HEK293 (cell line): ENCODE measurements around the gene GAREM1.

ENCODE experiments used
- KLF1 ChIP-seq: fragments of 450-650 bp; formaldehyde crosslinking; IDR thresholded peaks from 2 replicates; pipeline ENCODE4 v1.5.1; 2016; ENCODE audit warnings: missing biosample characterization, missing genetic modification characterization
- TF ChIP-seq, protein P1 (sequence below): fragments of 450-650 bp; IDR thresholded peaks from 2 replicates; pipeline ENCODE4 v1.5.1; 2018; ENCODE audit warnings: missing biosample characterization, missing genetic modification characterization
- TF ChIP-seq, protein P2 (sequence below): fragments of 450-650 bp; formaldehyde crosslinking; IDR thresholded peaks from 2 replicates; pipeline ENCODE4 v1.5.1; 2017; ENCODE audit warnings: missing biosample characterization, missing genetic modification characterization
- TF ChIP-seq, protein P3 (sequence below): fragments of 450-650 bp; formaldehyde crosslinking; IDR thresholded peaks from 2 replicates; pipeline ENCODE4 v1.5.1; 2016; ENCODE audit warnings: missing biosample characterization, missing genetic modification characterization
- TF ChIP-seq, protein P4 (sequence below): fragments of 450-650 bp; formaldehyde crosslinking; IDR thresholded peaks from 2 replicates; pipeline ENCODE4 v1.5.1; 2016; ENCODE audit warnings: missing biosample characterization, missing genetic modification characterization

DNA sequence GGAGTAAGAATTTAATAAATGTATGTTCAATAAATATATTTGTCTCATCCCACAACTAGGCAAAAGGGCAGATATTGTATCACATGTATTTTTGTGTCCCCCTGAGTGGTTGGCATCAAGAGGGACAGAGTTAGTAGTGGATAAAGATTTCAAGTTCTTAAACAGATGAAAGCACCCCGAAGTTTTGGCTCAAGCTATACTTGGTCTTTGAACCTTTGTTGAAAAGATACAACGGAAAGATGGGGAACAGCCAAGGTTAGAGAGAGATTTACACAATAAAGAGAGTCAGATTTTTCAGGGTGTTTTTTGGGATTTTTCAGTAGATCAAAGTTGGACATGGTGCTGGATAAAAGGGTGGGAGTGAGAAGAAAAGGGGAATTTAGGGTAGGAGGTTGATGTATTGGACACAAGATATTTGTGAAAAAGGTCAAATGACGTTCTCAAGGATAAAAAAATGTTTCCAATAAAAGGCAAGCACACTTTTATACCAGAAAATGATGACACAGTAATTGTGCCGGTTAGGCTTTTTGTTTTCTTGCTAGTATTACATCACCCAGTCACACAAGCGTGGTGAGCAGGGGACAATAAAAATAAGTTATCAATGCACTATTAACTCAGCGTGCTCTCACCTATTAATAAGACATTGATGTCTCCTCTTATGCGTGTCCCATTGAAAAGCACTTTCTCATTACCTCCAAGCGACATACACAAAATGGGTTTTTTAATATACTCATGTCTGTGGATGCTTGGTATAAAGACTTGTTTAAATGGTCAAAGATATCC, 221.3 kb downstream of the GAREM1 start:
- TF ChIP-seq, protein P1, sequence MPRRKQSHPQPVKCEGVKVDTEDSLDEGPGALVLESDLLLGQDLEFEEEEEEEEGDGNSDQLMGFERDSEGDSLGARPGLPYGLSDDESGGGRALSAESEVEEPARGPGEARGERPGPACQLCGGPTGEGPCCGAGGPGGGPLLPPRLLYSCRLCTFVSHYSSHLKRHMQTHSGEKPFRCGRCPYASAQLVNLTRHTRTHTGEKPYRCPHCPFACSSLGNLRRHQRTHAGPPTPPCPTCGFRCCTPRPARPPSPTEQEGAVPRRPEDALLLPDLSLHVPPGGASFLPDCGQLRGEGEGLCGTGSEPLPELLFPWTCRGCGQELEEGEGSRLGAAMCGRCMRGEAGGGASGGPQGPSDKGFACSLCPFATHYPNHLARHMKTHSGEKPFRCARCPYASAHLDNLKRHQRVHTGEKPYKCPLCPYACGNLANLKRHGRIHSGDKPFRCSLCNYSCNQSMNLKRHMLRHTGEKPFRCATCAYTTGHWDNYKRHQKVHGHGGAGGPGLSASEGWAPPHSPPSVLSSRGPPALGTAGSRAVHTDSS (tag by site-specific recombination) = no peak
- TF ChIP-seq, protein P2, sequence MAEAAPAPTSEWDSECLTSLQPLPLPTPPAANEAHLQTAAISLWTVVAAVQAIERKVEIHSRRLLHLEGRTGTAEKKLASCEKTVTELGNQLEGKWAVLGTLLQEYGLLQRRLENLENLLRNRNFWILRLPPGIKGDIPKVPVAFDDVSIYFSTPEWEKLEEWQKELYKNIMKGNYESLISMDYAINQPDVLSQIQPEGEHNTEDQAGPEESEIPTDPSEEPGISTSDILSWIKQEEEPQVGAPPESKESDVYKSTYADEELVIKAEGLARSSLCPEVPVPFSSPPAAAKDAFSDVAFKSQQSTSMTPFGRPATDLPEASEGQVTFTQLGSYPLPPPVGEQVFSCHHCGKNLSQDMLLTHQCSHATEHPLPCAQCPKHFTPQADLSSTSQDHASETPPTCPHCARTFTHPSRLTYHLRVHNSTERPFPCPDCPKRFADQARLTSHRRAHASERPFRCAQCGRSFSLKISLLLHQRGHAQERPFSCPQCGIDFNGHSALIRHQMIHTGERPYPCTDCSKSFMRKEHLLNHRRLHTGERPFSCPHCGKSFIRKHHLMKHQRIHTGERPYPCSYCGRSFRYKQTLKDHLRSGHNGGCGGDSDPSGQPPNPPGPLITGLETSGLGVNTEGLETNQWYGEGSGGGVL (tag by site-specific recombination) = no peak
- no peak for TF ChIP-seq KLF1 (tag by site-specific recombination)
- TF ChIP-seq, protein P3, sequence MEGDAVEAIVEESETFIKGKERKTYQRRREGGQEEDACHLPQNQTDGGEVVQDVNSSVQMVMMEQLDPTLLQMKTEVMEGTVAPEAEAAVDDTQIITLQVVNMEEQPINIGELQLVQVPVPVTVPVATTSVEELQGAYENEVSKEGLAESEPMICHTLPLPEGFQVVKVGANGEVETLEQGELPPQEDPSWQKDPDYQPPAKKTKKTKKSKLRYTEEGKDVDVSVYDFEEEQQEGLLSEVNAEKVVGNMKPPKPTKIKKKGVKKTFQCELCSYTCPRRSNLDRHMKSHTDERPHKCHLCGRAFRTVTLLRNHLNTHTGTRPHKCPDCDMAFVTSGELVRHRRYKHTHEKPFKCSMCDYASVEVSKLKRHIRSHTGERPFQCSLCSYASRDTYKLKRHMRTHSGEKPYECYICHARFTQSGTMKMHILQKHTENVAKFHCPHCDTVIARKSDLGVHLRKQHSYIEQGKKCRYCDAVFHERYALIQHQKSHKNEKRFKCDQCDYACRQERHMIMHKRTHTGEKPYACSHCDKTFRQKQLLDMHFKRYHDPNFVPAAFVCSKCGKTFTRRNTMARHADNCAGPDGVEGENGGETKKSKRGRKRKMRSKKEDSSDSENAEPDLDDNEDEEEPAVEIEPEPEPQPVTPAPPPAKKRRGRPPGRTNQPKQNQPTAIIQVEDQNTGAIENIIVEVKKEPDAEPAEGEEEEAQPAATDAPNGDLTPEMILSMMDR = no peak
- TF ChIP-seq, protein P4, sequence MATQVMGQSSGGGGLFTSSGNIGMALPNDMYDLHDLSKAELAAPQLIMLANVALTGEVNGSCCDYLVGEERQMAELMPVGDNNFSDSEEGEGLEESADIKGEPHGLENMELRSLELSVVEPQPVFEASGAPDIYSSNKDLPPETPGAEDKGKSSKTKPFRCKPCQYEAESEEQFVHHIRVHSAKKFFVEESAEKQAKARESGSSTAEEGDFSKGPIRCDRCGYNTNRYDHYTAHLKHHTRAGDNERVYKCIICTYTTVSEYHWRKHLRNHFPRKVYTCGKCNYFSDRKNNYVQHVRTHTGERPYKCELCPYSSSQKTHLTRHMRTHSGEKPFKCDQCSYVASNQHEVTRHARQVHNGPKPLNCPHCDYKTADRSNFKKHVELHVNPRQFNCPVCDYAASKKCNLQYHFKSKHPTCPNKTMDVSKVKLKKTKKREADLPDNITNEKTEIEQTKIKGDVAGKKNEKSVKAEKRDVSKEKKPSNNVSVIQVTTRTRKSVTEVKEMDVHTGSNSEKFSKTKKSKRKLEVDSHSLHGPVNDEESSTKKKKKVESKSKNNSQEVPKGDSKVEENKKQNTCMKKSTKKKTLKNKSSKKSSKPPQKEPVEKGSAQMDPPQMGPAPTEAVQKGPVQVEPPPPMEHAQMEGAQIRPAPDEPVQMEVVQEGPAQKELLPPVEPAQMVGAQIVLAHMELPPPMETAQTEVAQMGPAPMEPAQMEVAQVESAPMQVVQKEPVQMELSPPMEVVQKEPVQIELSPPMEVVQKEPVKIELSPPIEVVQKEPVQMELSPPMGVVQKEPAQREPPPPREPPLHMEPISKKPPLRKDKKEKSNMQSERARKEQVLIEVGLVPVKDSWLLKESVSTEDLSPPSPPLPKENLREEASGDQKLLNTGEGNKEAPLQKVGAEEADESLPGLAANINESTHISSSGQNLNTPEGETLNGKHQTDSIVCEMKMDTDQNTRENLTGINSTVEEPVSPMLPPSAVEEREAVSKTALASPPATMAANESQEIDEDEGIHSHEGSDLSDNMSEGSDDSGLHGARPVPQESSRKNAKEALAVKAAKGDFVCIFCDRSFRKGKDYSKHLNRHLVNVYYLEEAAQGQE = no peak
